Measurements from ENCODE around the gene CHSY1. TPM values are rescaled to one million over a fixed set of nuclear protein-coding genes. Genes with fewer than 3 reads are reported as not detected.
A peak's percentile ranks its signal among the peaks of the same experiment; 100 is the strongest.

Gene CHSY1
- total RNA-seq, 1 donor, result 40.9 TPM

GRCh38 chr15:101203607-101204189 lies 48.1 kb downstream of the CHSY1 start:
- H3K4me3 ChIP-seq (ENCODE audit: low read depth, low read length), result no peak overlapping the region
- no peak for TF ChIP-seq CTCF (IDR thresholded peaks at IDR 0.05; ENCODE audit: insufficient read depth, low read length)
- no peak for DNase-seq (ENCODE audit: low read depth)

GRCh38 chr15:101203029-101203573 lies 48.7 kb downstream of the CHSY1 start:
- H3K4me3 ChIP-seq (ENCODE audit: low read depth, low read length), result no peak overlapping the region
- no peak for DNase-seq (ENCODE audit: low read depth)
- no peak for TF ChIP-seq CTCF (IDR thresholded peaks at IDR 0.05; ENCODE audit: insufficient read depth, low read length)

- peak overlapping the region; percentile 42 for H3K4me3 ChIP-seq (ENCODE audit: low read depth, low read length)
- peak; percentile 99 for DNase-seq (ENCODE audit: low read depth)
- TF ChIP-seq CTCF (IDR thresholded peaks at IDR 0.05; ENCODE audit: insufficient read depth, low read length), result no peak
Measured at GRCh38 chr15:101201411-101202174, 50.3 kb downstream of the CHSY1 start.

GRCh38 chr15:101200181-101200580 lies 51.7 kb downstream of the CHSY1 start:
- TF ChIP-seq CTCF (IDR thresholded peaks at IDR 0.05; ENCODE audit: insufficient read depth, low read length), result no peak
- no peak for DNase-seq (ENCODE audit: low read depth)
- H3K4me3 ChIP-seq (ENCODE audit: low read depth, low read length), result no peak overlapping the region

GRCh38 chr15:101198800-101199199 lies 53.0 kb downstream of the CHSY1 start:
- H3K4me3 ChIP-seq (ENCODE audit: low read depth, low read length), result no peak overlapping the region
- no peak for DNase-seq (ENCODE audit: low read depth)
- no peak for TF ChIP-seq CTCF (IDR thresholded peaks at IDR 0.05; ENCODE audit: insufficient read depth, low read length)

- DNase-seq (ENCODE audit: low read depth), result no peak
- TF ChIP-seq CTCF (IDR thresholded peaks at IDR 0.05; ENCODE audit: insufficient read depth, low read length), result no peak
- no peak overlapping the region for H3K4me3 ChIP-seq (ENCODE audit: low read depth, low read length)
Measured at GRCh38 chr15:101198031-101198575, 53.7 kb downstream of the CHSY1 start.
